ENCODE results near the gene IGSF8.

- TF ChIP-seq CTCF (IDR thresholded peaks at IDR 0.05) (no peak), POLR2A (IDR thresholded peaks at IDR 0.05) (no peak)
Measured at GRCh38 chr1:160071289-160071688, 27.1 kb downstream of the IGSF8 start.

Data from ovary (tissue), 3 donors.